LoVo (cell line): ENCODE measurements around the gene CDRT4.
"Not testable (repeated sequence)": the region's sequence is repeated elsewhere in the genome, so short reads cannot be mapped to it uniquely, and the experiment has no call there.

Experiments
- DNase-seq: peaks from one replicate; pipeline ENCODE4 v3.0.0-alpha.2; 2016; ENCODE audit warnings: low spot score

CDRT4 gene

GRCh38 chr17:15467592-15467991, at the start of gene CDRT4:
Gene CDRT4 (minus strand): TSS chr17:15467621. CDS start chr17:15440238, 27,383 bp downstream.
- no peak for DNase-seq

GRCh38 chr17:15516150-15516549, 48.7 kb upstream of the CDRT4 start:
- DNase-seq: no peak

GRCh38 chr17:15514469-15514868, 47.0 kb upstream of the CDRT4 start:
- DNase-seq: no peak

- DNase-seq: no peak
Observed at GRCh38 chr17:15513856-15514459, 46.5 kb upstream of the CDRT4 start.

- no peak for DNase-seq
Observed at GRCh38 chr17:15513058-15513791, 45.8 kb upstream of the CDRT4 start.

GRCh38 chr17:15512071-15512709, 44.8 kb upstream of the CDRT4 start:
- DNase-seq: no peak

- no peak for DNase-seq
Observed at GRCh38 chr17:15511142-15511541, 43.7 kb upstream of the CDRT4 start.

- peak; percentile 34 for DNase-seq
Observed at GRCh38 chr17:15510361-15510760, 42.9 kb upstream of the CDRT4 start.

- no peak for DNase-seq
Observed at GRCh38 chr17:15509095-15509494, 41.7 kb upstream of the CDRT4 start.

- no peak for DNase-seq
Observed at GRCh38 chr17:15508466-15508865, 41.0 kb upstream of the CDRT4 start.

GRCh38 chr17:15507896-15508295, 40.5 kb upstream of the CDRT4 start:
- no peak for DNase-seq

GRCh38 chr17:15507001-15507400, 39.6 kb upstream of the CDRT4 start:
- no peak for DNase-seq

- not testable (repeated sequence) for DNase-seq
Observed at GRCh38 chr17:15505708-15506107, 38.3 kb upstream of the CDRT4 start.

GRCh38 chr17:15503731-15504130, 36.3 kb upstream of the CDRT4 start:
- DNase-seq: no peak

GRCh38 chr17:15502369-15503112, 35.1 kb upstream of the CDRT4 start:
- DNase-seq: peak; percentile 58

GRCh38 chr17:15501793-15502192, 34.4 kb upstream of the CDRT4 start:
- DNase-seq: no peak

GRCh38 chr17:15501282-15501681, 33.9 kb upstream of the CDRT4 start:
- no peak for DNase-seq

GRCh38 chr17:15498107-15498506, 30.7 kb upstream of the CDRT4 start:
- no peak for DNase-seq

- no peak for DNase-seq
Observed at GRCh38 chr17:15496735-15497670, 29.6 kb upstream of the CDRT4 start.

GRCh38 chr17:15494821-15495220, 27.4 kb upstream of the CDRT4 start:
- DNase-seq: no peak

- no peak for DNase-seq
Observed at GRCh38 chr17:15493693-15494035, 26.2 kb upstream of the CDRT4 start.
